ENCODE measurements around the gene PRKG1.

PRKG1 gene

GRCh38 chr10:52143338-52143737, 1069.1 kb downstream of the PRKG1 start:
- TF ChIP-seq TAF1 (IDR thresholded peaks at IDR 0.05; ENCODE audit: borderline replicate concordance, insufficient read depth, low read length) (no peak), SIN3A (IDR thresholded peaks at IDR 0.05; ENCODE audit: borderline replicate concordance, insufficient read depth, low read length) (no peak), FOXP2 (optimal IDR thresholded peaks at IDR 0.05; ENCODE audit: borderline replicate concordance, extremely low read depth, extremely low read length, insufficient read depth) (no peak), POLR2AphosphoS5 (IDR thresholded peaks at IDR 0.05; ENCODE audit: low read depth, low read length) (no peak)
- TF ChIP-seq, protein P1, sequence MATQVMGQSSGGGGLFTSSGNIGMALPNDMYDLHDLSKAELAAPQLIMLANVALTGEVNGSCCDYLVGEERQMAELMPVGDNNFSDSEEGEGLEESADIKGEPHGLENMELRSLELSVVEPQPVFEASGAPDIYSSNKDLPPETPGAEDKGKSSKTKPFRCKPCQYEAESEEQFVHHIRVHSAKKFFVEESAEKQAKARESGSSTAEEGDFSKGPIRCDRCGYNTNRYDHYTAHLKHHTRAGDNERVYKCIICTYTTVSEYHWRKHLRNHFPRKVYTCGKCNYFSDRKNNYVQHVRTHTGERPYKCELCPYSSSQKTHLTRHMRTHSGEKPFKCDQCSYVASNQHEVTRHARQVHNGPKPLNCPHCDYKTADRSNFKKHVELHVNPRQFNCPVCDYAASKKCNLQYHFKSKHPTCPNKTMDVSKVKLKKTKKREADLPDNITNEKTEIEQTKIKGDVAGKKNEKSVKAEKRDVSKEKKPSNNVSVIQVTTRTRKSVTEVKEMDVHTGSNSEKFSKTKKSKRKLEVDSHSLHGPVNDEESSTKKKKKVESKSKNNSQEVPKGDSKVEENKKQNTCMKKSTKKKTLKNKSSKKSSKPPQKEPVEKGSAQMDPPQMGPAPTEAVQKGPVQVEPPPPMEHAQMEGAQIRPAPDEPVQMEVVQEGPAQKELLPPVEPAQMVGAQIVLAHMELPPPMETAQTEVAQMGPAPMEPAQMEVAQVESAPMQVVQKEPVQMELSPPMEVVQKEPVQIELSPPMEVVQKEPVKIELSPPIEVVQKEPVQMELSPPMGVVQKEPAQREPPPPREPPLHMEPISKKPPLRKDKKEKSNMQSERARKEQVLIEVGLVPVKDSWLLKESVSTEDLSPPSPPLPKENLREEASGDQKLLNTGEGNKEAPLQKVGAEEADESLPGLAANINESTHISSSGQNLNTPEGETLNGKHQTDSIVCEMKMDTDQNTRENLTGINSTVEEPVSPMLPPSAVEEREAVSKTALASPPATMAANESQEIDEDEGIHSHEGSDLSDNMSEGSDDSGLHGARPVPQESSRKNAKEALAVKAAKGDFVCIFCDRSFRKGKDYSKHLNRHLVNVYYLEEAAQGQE (IDR thresholded peaks at IDR 0.05; ENCODE audit: insufficient read depth in 1 of 2, low read depth in 2 of 2, low read length in 2 of 2): no peak

DNA sequence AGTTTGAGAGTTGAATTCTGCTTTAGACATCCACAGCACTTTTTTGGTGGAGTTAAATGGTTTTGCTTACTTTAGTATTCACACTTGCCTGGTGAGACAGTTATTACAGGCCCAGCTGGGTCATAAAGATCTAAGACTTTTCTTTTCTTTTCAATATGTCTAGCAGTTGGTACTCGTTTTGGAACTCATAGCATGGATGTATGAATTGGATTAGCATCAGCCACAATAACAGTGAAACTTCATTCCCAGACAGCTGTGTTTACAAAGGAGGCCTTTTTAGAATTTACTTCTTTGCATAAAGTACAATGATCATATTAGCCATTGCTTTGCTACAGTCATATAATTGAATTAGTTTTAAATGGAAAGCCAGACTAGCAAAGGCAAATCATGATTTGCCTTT, 1071.3 kb downstream of the PRKG1 start:
- TF ChIP-seq FOXP2 (optimal IDR thresholded peaks at IDR 0.05; ENCODE audit: borderline replicate concordance, extremely low read depth, extremely low read length, insufficient read depth) (no peak), TAF1 (IDR thresholded peaks at IDR 0.05; ENCODE audit: borderline replicate concordance, insufficient read depth, low read length) (no peak)

- no peak for TF ChIP-seq TAF1 (IDR thresholded peaks at IDR 0.05; ENCODE audit: borderline replicate concordance, insufficient read depth, low read length)
- TF ChIP-seq POLR2AphosphoS5 (IDR thresholded peaks at IDR 0.05; ENCODE audit: low read depth, low read length): no peak
- TF ChIP-seq, protein P1 (IDR thresholded peaks at IDR 0.05; ENCODE audit: insufficient read depth in 1 of 2, low read depth in 2 of 2, low read length in 2 of 2): no peak
- TF ChIP-seq SIN3A (IDR thresholded peaks at IDR 0.05; ENCODE audit: borderline replicate concordance, insufficient read depth, low read length): no peak
- TF ChIP-seq FOXP2 (optimal IDR thresholded peaks at IDR 0.05; ENCODE audit: borderline replicate concordance, extremely low read depth, extremely low read length, insufficient read depth): no peak
Measured at GRCh38 chr10:52146766-52147165, 1072.5 kb downstream of the PRKG1 start.

GRCh38 chr10:52170776-52171175, 1096.5 kb downstream of the PRKG1 start:
- TF ChIP-seq SIN3A (IDR thresholded peaks at IDR 0.05; ENCODE audit: borderline replicate concordance, insufficient read depth, low read length) (no peak), POLR2AphosphoS5 (IDR thresholded peaks at IDR 0.05; ENCODE audit: low read depth, low read length) (no peak), TAF1 (IDR thresholded peaks at IDR 0.05; ENCODE audit: borderline replicate concordance, insufficient read depth, low read length) (no peak), FOXP2 (optimal IDR thresholded peaks at IDR 0.05; ENCODE audit: borderline replicate concordance, extremely low read depth, extremely low read length, insufficient read depth) (no peak)
- TF ChIP-seq, protein P1 (IDR thresholded peaks at IDR 0.05; ENCODE audit: insufficient read depth in 1 of 2, low read depth in 2 of 2, low read length in 2 of 2): no peak

- TF ChIP-seq SIN3A (IDR thresholded peaks at IDR 0.05; ENCODE audit: borderline replicate concordance, insufficient read depth, low read length): no peak
- TF ChIP-seq, protein P1 (IDR thresholded peaks at IDR 0.05; ENCODE audit: insufficient read depth in 1 of 2, low read depth in 2 of 2, low read length in 2 of 2): no peak
- no peak for TF ChIP-seq TAF1 (IDR thresholded peaks at IDR 0.05; ENCODE audit: borderline replicate concordance, insufficient read depth, low read length)
- no peak for TF ChIP-seq POLR2AphosphoS5 (IDR thresholded peaks at IDR 0.05; ENCODE audit: low read depth, low read length)
- no peak for TF ChIP-seq FOXP2 (optimal IDR thresholded peaks at IDR 0.05; ENCODE audit: borderline replicate concordance, extremely low read depth, extremely low read length, insufficient read depth)
Measured at GRCh38 chr10:52172581-52172980, 1098.3 kb downstream of the PRKG1 start.
